Activated effector memory CD4-positive, alpha-beta T cell treated with Interleukin-2 at 50 U/mL for 16 hours (primary cell): ENCODE measurements around the gene TMEM183A.

Experiments used
- DNase-seq: peaks from one replicate; pipeline ENCODE4 v3.0.0-alpha.2; 2020

Gene TMEM183A

DNA sequence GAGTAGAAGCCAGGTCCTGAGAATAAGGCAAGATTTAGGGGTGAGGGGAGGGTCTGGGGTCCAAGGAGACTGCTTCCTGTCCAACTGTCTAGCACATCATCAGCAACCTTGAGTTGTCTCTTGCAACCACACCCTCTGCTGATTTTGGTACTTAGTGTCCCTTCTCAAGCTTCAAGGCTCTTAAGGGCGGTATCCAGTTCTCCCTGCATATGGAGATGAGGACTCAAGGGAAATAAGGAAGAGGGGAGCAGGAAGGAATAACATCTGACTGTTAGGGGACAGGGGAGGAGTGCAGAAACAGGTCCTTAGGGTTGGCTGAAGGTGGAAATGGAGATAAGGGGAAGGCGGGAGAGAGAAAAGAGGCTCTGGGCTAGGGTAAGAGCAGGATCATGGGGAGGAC lies 66.3 kb downstream of the TMEM183A start:
- no peak for DNase-seq
